IMR-90 (cell line): ENCODE data around the gene HLA-B. TPM values are rescaled to one million over a fixed set of nuclear protein-coding genes. Genes with fewer than 3 reads are reported as not detected.
"Not testable (repeated sequence)": the region's sequence is repeated elsewhere in the genome, so short reads cannot be mapped to it uniquely, and the experiment has no call there.

Experiments used
- ATAC-seq: fragments of 200-7000 bp; cut with Tn5 transposase; 2 replicates; pipeline ENCODE4 v1.9.1; 2020; ENCODE audit warnings: low read depth, mild to moderate bottlenecking, moderate library complexity
- BruUV-seq: library from RNA; stranded (reverse); fragments of 400-500 nt; replicated peaks from 2 replicates; lab custom pipeline; 2021; lab: Mats Ljungman, UMichigan
- CTCF ChIA-PET: fragments of 300-600 bp; formaldehyde crosslinking; extraction: SDS; loops from one replicate; lab custom pipeline; 2021; ENCODE audit warnings: antibody characterized with exemption; lab: Yijun Ruan, JAX
- POLR2A ChIA-PET: fragments of 300-600 bp; sonication (Branson Sonifier 250); formaldehyde crosslinking; loops from one replicate; lab custom pipeline; 2022; ENCODE audit warnings: antibody characterized with exemption; ENCODE audit not compliant: unreplicated experiment; lab: Charles Lee
- DNase-seq: peaks from one replicate; pipeline ENCODE4 v3.0.0; 2013
- H2AFZ ChIP-seq: replicated peaks from 2 replicates; pipeline ENCODE3; 2013; ENCODE audit warnings: low read length, mild to moderate bottlenecking; ENCODE audit not compliant: poor library complexity
- H2AK5ac ChIP-seq: 2 replicates; pipeline ENCODE4 v1.6.1; 2013; ENCODE audit warnings: low read depth, low read length, inconsistent platforms
- H2AK9ac ChIP-seq: replicated peaks from 2 replicates; pipeline ENCODE3; 2013; ENCODE audit warnings: mild to moderate bottlenecking, low read depth, low read length, moderate library complexity; ENCODE audit not compliant: poor library complexity
- H2BK120ac ChIP-seq: 2 replicates; pipeline ENCODE4 v1.6.1; 2013; ENCODE audit warnings: low read depth, low read length, inconsistent platforms
- H2BK15ac ChIP-seq: 3 replicates; pipeline ENCODE4 v1.6.1; 2013; ENCODE audit warnings: low read depth, low read length, inconsistent platforms
- H2BK20ac ChIP-seq: 2 replicates; pipeline ENCODE4 v1.6.1; 2013; ENCODE audit warnings: low read depth, mild to moderate bottlenecking, inconsistent platforms, low read length, moderate library complexity
- H2BK5ac ChIP-seq: 2 replicates; pipeline ENCODE4 v1.6.1; 2013; ENCODE audit warnings: mild to moderate bottlenecking, low read depth, low read length, inconsistent platforms; ENCODE audit not compliant: poor library complexity, severe bottlenecking
- H3K14ac ChIP-seq: replicated peaks from 2 replicates; pipeline ENCODE4 v1.6.1; 2013; ENCODE audit warnings: low read depth, low read length, inconsistent platforms
- H3K18ac ChIP-seq: 2 replicates; pipeline ENCODE4 v1.6.1; 2013; ENCODE audit warnings: low read depth, low read length, control low read depth
- H3K23ac ChIP-seq: 2 replicates; pipeline ENCODE4 v1.6.1; 2013; ENCODE audit warnings: low read depth, low read length, inconsistent platforms
- H3K27ac ChIP-seq: 2 replicates; pipeline ENCODE4 v1.5.1; 2013; ENCODE audit warnings: mild to moderate bottlenecking, control low read depth, low read length; ENCODE audit not compliant: insufficient read depth
- H3K27me3 ChIP-seq: 2 replicates; pipeline ENCODE4 v1.6.1; 2013; ENCODE audit warnings: low read length; ENCODE audit not compliant: control insufficient read depth, insufficient read depth
- H3K36me3 ChIP-seq: 2 replicates; pipeline ENCODE4 v1.6.1; 2013; ENCODE audit warnings: low read length, mixed read lengths; ENCODE audit not compliant: control insufficient read depth, insufficient read depth
- H3K4ac ChIP-seq: 2 replicates; pipeline ENCODE4 v1.6.1; 2013; ENCODE audit warnings: low read depth, low read length, inconsistent platforms
- H3K4me1 ChIP-seq: 2 replicates; pipeline ENCODE4 v1.6.1; 2013; ENCODE audit warnings: low read length, mixed read lengths; ENCODE audit not compliant: control insufficient read depth, insufficient read depth
- H3K4me2 ChIP-seq: 2 replicates; pipeline ENCODE4 v1.6.1; 2013; ENCODE audit warnings: low read depth, mild to moderate bottlenecking, control low read depth, low read length, moderate library complexity
- H3K4me3 ChIP-seq: 2 replicates; pipeline ENCODE4 v1.5.1; 2013; ENCODE audit warnings: low read depth, mild to moderate bottlenecking, control low read depth, low read length, moderate library complexity; ENCODE audit not compliant: insufficient read depth
- H3K56ac ChIP-seq: 2 replicates; pipeline ENCODE4 v1.6.1; 2013; ENCODE audit warnings: low read length, inconsistent platforms; ENCODE audit not compliant: insufficient read depth; ENCODE audit errors: extremely low read depth
- H3K79me1 ChIP-seq, 2 experiments: 2 replicates each; pipeline ENCODE4 v1.6.1; 2013; ENCODE audit warnings: low read length in 2 of 2, inconsistent platforms in 1 of 2, low read depth in 1 of 2
- H3K9ac ChIP-seq: 2 replicates; pipeline ENCODE4 v1.6.1; 2013; ENCODE audit warnings: low read depth, low read length, control low read depth
- H3K9me1 ChIP-seq: 2 replicates; pipeline ENCODE4 v1.6.1; 2013; ENCODE audit warnings: low read length, inconsistent platforms; ENCODE audit not compliant: insufficient read depth
- H3K9me3 ChIP-seq: 2 replicates; pipeline ENCODE4 v1.6.1; 2013; ENCODE audit warnings: low read length; ENCODE audit not compliant: control insufficient read depth, insufficient read depth
- H4K20me1 ChIP-seq: 2 replicates; pipeline ENCODE4 v1.6.1; 2013; ENCODE audit warnings: low read length, inconsistent platforms; ENCODE audit not compliant: insufficient read depth
- H4K5ac ChIP-seq: 2 replicates; pipeline ENCODE4 v1.6.1; 2013; ENCODE audit warnings: mild to moderate bottlenecking, low read depth, low read length, control low read depth
- H4K8ac ChIP-seq, 2 experiments: 2 replicates each; pipeline ENCODE4 v1.6.1; 2013; ENCODE audit warnings: low read depth in 2 of 2, low read length in 2 of 2, control low read depth in 1 of 2, inconsistent platforms in 1 of 2
- H4K91ac ChIP-seq: 2 replicates; pipeline ENCODE4 v1.6.1; 2013; ENCODE audit warnings: low read depth, low read length, inconsistent platforms; ENCODE audit not compliant: insufficient read depth
- WGBS, 2 experiments: methylation state at CpG; one replicate each; pipeline versions ENCODE4 v1.1.5 to v1.1.7; 2013; ENCODE audit warnings: missing lambda C conversion rate in 2 of 2; ENCODE audit not compliant: insufficient read length in 1 of 2; ENCODE audit errors: extremely low coverage in 2 of 2; 5-methylcytosine and 5-hydroxymethylcytosine counted together
- dilution Hi-C: fragments of 300-500 bp; cut with HindIII; formaldehyde crosslinking; loops from one replicate; pipeline ENCODE4 v1.14.3; 2018; ENCODE audit warnings: low sequenced_read_pairs; ENCODE audit not compliant: unreplicated experiment
- in situ Hi-C: fragments of 300-500 bp; cut with MboI; formaldehyde crosslinking; loops from 3 replicates; pipeline ENCODE4 v1.14.3; 2019; ENCODE audit warnings: low sequenced_read_pairs, inconsistent platforms, mixed read lengths
- intact Hi-C: fragments of 100-400 bp; cut with micrococcal nuclease; formaldehyde crosslinking; loops from 2 replicates; pipeline ENCODE4 v1.10.0; 2022
- polyA plus RNA-seq, 3 experiments: library from polyadenylated mRNA; depleted of rRNA; stranded (reverse); fragments of >200 nt; gene quantifications; 2 replicates each; pipeline ENCODE4 v1.2.3, GENCODE V29; 2012; ENCODE audit warnings: low replicate concordance in 1 of 3
- total RNA-seq: library from RNA; depleted of rRNA; stranded (reverse); fragments of >200 nt; gene quantifications from 2 replicates; pipeline ENCODE4 v1.2.3, GENCODE V29; 2012

Gene HLA-B
- total and polyA plus RNA-seq, 2 of the 4 experiments (the other 2 are of a cell fraction) = 44.1 to 309 TPM

DNA sequence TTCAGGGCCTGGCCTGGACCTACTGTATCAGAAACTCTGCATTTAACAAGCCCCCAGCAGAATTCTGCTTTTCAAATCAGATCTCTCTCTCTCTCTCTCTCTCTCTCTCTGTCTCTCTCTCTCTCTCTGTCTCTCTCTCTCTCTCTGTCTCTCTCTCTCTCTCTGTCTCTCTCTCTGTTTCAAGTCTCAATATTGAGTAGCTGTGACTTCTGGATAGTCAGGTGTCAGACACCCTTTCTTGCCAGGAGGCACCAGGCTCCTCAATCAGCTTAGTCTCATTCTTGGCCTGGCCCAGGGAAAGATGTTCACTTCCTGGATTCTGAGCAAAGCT, 32.8 kb upstream of the HLA-B start:
- H2BK20ac ChIP-seq, H3K9me3 ChIP-seq, H2AFZ ChIP-seq, H4K5ac ChIP-seq, H3K4me2 ChIP-seq, H4K20me1 ChIP-seq, intact Hi-C loops, H3K27ac ChIP-seq, H4K91ac ChIP-seq, H3K4ac ChIP-seq, POLR2A ChIA-PET, H3K4me1 ChIP-seq, H2AK5ac ChIP-seq, H3K14ac ChIP-seq, CTCF ChIA-PET, H4K8ac ChIP-seq, H3K27me3 ChIP-seq, in situ Hi-C loops, BruUV-seq, H3K4me3 ChIP-seq, H3K56ac ChIP-seq, H2BK120ac ChIP-seq, DNase-seq, H3K18ac ChIP-seq, H2BK5ac ChIP-seq, H3K9me1 ChIP-seq, dilution Hi-C loops, H2BK15ac ChIP-seq, H3K79me1 ChIP-seq, H3K36me3 ChIP-seq, H2AK9ac ChIP-seq, H3K9ac ChIP-seq, ATAC-seq, H3K23ac ChIP-seq: not testable (repeated sequence)

DNA sequence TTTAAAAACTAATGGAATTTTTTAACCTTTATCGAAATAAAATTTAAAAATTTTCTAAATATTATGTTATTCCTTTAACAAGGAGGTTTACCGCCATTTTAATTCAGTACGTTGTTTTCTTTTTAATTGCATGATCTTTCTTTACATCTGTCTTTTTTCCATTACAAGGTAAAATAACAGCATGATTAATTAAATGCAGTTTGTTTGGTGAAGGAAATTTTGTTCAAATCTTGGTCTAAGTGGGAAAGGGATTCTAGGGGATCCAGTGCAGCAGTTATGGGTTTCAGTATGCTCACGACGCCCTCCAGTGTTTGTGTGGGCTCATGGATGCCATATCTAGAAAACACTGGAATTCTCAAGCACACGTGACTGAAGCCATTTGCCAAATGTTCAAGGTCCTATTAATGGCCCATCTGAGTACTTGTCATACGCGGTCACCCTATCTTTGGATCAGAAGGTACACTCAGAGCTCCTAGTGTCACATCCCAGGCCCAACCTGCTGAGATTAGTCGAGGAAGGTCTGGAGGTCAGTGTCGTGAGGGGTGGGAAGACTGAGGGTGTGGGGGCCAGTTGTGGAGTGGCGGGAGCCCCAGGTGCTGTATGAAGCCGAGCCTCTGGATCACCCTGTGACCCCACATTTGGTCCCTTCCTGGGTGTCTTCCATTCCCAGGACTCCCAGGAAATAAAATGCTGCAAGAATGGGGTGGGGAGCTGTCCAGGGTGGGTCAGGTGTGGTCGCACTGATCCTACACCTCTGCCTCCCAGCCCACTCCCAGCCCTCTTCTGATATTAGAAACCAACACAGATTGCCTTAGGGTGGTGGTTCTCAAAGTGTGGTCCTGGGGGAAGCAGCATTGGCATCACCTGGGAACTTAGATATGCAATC, 32.2 kb upstream of the HLA-B start:
- H3K4me3 ChIP-seq, DNase-seq, H4K20me1 ChIP-seq, POLR2A ChIA-PET, H3K27ac ChIP-seq, H3K27me3 ChIP-seq, H3K14ac ChIP-seq, H2AFZ ChIP-seq, intact Hi-C loops, H3K9me1 ChIP-seq, H3K56ac ChIP-seq, H3K79me1 ChIP-seq, H3K4ac ChIP-seq, CTCF ChIA-PET, H3K18ac ChIP-seq, H2AK9ac ChIP-seq, H2BK5ac ChIP-seq, H2BK120ac ChIP-seq, H3K23ac ChIP-seq, H2BK15ac ChIP-seq, H4K91ac ChIP-seq, H3K36me3 ChIP-seq, H3K9ac ChIP-seq, H3K9me3 ChIP-seq, dilution Hi-C loops, H2AK5ac ChIP-seq, H4K5ac ChIP-seq, H4K8ac ChIP-seq, H3K4me1 ChIP-seq, H3K4me2 ChIP-seq, in situ Hi-C loops, BruUV-seq, H2BK20ac ChIP-seq: not testable (repeated sequence)
- 100% methylated on average over 1 of the region's 13 CpGs; no CpG with 5 or more reads in 1 of the 2 experiments for WGBS, 2 experiments
- ATAC-seq = peak; percentile 55
